ENCODE data around the gene KRCC1. TPM values are rescaled to one million over a fixed set of nuclear protein-coding genes. Genes with fewer than 3 reads are reported as not detected.

KRCC1 gene
- total RNA-seq, 4 donors from 2014 or later, result 29.4 to 39.3 (median 32.2) TPM

DNA sequence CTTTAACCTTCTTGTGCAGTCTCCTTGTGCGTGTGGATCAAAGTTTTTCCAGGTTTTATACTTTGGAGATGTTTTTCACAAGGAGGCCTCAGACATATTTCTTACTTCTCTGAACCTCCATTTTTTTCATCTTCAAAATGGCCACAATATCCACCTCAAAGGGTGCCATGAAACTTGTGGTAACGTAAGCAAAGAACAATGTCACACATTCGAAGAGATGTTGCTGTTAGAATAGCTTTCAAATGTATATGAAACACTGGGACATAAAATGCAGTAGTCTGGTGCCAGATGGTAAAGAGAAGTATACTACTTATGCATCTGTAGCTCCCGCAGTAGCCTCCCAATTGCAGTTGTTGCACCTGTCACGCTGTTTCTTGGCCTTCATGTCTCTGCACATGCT, 2.6 kb upstream of the KRCC1 start:
- TF ChIP-seq EP300 (IDR thresholded peaks at IDR 0.05) (no peak), POLR2A (IDR thresholded peaks at IDR 0.05) (no peak)
- TF ChIP-seq, protein P1, sequence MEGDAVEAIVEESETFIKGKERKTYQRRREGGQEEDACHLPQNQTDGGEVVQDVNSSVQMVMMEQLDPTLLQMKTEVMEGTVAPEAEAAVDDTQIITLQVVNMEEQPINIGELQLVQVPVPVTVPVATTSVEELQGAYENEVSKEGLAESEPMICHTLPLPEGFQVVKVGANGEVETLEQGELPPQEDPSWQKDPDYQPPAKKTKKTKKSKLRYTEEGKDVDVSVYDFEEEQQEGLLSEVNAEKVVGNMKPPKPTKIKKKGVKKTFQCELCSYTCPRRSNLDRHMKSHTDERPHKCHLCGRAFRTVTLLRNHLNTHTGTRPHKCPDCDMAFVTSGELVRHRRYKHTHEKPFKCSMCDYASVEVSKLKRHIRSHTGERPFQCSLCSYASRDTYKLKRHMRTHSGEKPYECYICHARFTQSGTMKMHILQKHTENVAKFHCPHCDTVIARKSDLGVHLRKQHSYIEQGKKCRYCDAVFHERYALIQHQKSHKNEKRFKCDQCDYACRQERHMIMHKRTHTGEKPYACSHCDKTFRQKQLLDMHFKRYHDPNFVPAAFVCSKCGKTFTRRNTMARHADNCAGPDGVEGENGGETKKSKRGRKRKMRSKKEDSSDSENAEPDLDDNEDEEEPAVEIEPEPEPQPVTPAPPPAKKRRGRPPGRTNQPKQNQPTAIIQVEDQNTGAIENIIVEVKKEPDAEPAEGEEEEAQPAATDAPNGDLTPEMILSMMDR (IDR thresholded peaks at IDR 0.05), result no peak
- H3K27ac ChIP-seq, result no peak overlapping the region
- no peak overlapping the region for H3K4me3 ChIP-seq
- H3K36me3 ChIP-seq, result no peaks in the 10 kb centered on the region
- DNase-seq (ENCODE audit: low spot score in 2 of 2), result no peak
- WGBS, 2 donors, result 86 to 99% methylated on average over 5 of the region's 5 CpGs
- no peaks in the 10 kb centered on the region for H3K9me3 ChIP-seq
- peaks cover 0 to 25% (median 10%) of the 10 kb centered on the region in 4 donors for H3K4me1 ChIP-seq
- no peaks in the 10 kb centered on the region for H3K27me3 ChIP-seq

DNA sequence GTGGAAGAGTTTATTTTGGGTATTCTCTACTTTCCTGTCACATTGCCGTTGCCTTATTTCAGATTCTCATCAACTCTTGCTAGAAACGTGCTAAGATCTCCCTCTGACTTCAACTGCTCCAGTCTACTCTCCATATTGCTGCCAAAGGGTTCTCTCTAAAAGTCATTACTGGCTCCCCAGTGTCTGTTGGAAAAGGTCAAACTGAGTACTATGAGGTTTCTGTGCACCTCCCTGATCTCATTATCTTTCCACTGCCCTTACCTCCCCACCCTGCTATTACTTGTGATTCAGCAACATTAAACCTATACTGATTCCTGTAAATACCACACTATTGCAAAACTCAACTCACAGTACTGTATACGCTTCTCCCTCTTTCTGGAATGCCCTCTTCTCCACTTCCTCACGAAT, 1.9 kb upstream of the KRCC1 start:
- 68 to 72% methylated on average over 4 of the region's 4 CpGs for WGBS, 2 donors
- Histone ChIP-seq H3K27ac (no peak overlapping the region), H3K36me3 (no peaks in the 10 kb centered on the region), H3K27me3 (no peaks in the 10 kb centered on the region), H3K4me3 (no peak overlapping the region), H3K9me3 (no peaks in the 10 kb centered on the region), H3K4me1 (peaks cover 0 to 32% (median 17%) of the 10 kb centered on the region in 4 donors)
- TF ChIP-seq POLR2A (IDR thresholded peaks at IDR 0.05), result no peak
- TF ChIP-seq, protein P1 (IDR thresholded peaks at IDR 0.05), result no peak
- TF ChIP-seq EP300 (IDR thresholded peaks at IDR 0.05), result no peak
- no peak for DNase-seq (ENCODE audit: low spot score in 2 of 2)

DNA sequence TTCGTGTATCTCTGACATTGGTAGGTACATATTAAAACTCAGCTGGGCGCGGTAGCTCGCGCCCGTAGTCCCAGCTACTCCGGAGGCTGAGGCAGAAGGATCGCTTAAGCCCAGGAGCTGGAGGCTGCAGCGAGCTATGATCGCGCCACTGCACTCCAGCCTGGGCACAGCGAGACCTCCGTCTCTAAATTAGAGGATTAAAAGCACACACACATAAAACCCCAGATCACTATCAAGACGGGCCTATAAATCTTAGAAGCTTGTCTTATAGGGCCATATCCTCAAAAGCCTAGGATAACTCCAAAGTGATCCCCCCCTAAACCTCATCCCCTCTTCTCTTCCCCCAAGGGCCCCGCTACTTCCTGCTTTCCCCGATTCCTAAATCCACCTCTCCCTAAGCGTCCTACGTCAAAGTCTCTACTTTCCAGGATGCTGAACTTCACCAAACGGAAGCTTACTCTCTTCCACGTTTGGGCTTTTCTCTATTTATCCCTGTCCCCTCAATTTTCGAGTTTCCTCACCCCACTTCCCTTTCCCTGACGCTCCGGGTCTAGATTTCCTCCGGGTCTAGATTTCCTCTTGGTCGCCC, 707 bp downstream of the KRCC1 start:
- no peak for TF ChIP-seq EP300 (IDR thresholded peaks at IDR 0.05)
- no peak for TF ChIP-seq POLR2A (IDR thresholded peaks at IDR 0.05)
- TF ChIP-seq, protein P1 (IDR thresholded peaks at IDR 0.05), result no peak
- peak in 1 of 2 donors; percentile 7 for DNase-seq (ENCODE audit: low spot score in 2 of 2)
- Histone ChIP-seq H3K4me3 (peak overlapping the region; percentile 66 to 96 (median 80)), H3K9me3 (no peaks in the 10 kb centered on the region), H3K36me3 (peaks cover 0 to 3% (median 0%) of the 10 kb centered on the region in 3 donors), H3K27me3 (no peaks in the 10 kb centered on the region), H3K27ac (peak overlapping the region; percentile 93 to 99 (median 96)), H3K4me1 (peaks cover 0 to 43% (median 19%) of the 10 kb centered on the region in 4 donors)
- 31% methylated on average over 25 of the region's 25 CpGs for WGBS, 2 donors

DNA sequence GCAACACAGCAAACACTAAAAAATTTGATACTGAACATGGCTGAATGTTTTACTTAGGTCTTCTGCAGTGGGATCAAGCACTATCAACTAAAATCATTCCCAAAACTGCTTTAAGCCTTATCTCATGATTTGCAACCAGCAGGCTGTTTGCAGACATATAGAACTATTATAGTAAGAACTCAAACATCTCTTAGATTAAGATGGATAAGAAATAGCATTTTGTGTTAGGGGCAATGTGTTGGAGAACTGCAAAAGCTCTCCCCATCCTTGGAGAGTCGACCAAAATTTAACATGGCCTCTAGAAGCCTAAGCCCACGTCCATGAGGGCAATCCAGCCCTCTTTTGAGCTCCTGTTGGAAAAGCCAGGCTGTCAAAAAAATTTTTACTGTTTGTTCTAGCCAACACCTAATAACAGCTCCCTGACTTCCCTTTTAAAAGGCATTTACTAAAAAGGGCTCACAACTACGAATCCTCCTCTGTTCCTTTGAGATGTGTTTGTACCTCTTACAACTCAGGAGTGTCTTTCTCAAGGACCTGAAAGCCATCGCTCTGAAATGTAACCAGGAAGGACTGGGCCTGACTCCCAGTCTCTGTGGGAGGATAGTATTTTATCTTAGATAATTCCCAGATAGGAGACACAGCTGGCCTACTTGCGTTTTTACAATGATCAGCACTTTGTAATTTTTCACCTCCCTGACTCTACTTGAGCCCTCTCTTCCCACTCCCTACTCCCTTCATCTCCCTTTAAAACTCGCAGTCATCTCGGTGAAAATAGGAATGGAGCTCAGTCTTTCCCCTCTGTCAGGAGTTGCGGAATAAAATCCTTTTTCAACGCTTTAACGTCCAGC, 1.4 kb downstream of the KRCC1 start:
- Histone ChIP-seq H3K9me3 (no peaks in the 10 kb centered on the region), H3K27ac (peak overlapping the region; percentile 93 to 99 (median 96)), H3K36me3 (peaks cover 0 to 3% (median 0%) of the 10 kb centered on the region in 3 donors), H3K4me1 (peaks cover 0 to 49% (median 19%) of the 10 kb centered on the region in 4 donors), H3K27me3 (no peaks in the 10 kb centered on the region), H3K4me3 (peak overlapping the region; percentile 66 to 96 (median 80))
- 52 to 55% methylated on average over 10 of the region's 10 CpGs for WGBS, 2 donors
- TF ChIP-seq, protein P1 (IDR thresholded peaks at IDR 0.05), result no peak
- TF ChIP-seq POLR2A (IDR thresholded peaks at IDR 0.05), result no peak
- TF ChIP-seq EP300 (IDR thresholded peaks at IDR 0.05), result no peak
- no peak for DNase-seq (ENCODE audit: low spot score in 2 of 2)

DNA sequence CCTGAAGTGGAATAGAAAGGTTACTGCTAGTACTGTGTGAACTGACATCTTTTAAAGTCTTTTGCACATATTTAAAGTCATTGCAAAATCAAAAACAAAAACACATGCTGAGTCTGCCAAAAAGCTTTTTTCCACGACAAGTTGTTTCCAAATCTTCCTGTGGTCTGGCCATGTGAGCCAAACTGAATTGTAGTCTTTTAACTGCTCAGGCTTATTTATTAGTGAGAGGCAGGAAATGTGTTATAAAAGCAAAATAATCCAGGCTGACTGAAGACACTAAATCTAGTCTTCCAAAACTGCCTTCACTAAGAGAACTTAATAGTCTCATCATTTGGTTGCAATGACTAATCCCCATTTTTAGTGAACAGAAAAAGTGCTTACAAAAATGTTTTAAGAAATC, 2.3 kb downstream of the KRCC1 start:
- Histone ChIP-seq H3K27ac (peak overlapping the region; percentile 93 to 99 (median 96)), H3K4me3 (peak overlapping the region in 1 of 4 donors; percentile 67), H3K36me3 (peaks cover 0 to 3% (median 0%) of the 10 kb centered on the region in 3 donors), H3K27me3 (no peaks in the 10 kb centered on the region), H3K4me1 (peaks cover 4 to 58% (median 19%) of the 10 kb centered on the region in 4 donors), H3K9me3 (no peaks in the 10 kb centered on the region)
- TF ChIP-seq EP300 (IDR thresholded peaks at IDR 0.05) (peak in 1 of 2 donors; percentile 78), POLR2A (IDR thresholded peaks at IDR 0.05) (no peak)
- TF ChIP-seq, protein P1 (IDR thresholded peaks at IDR 0.05), result no peak
- 0% methylated on average over 1 of the region's 1 CpG for WGBS, 2 donors
- peak in 1 of 2 donors; percentile 59 for DNase-seq (ENCODE audit: low spot score in 2 of 2)

Measured in tibial nerve (tissue), 4 donors.